IPS-15b (cell line): Measurements from ENCODE around the gene C17orf100.

Source experiments
- H3K27me3 ChIP-seq: one replicate; pipeline ENCODE4 v1.6.1; 2013; ENCODE audit warnings: low read length; ENCODE audit not compliant: control insufficient read depth, insufficient read depth
- H3K36me3 ChIP-seq: one replicate; pipeline ENCODE4 v1.6.1; 2013; ENCODE audit warnings: low read length; ENCODE audit not compliant: control insufficient read depth, insufficient read depth
- H3K4me1 ChIP-seq: one replicate; pipeline ENCODE4 v1.6.1; 2013; ENCODE audit warnings: mild to moderate bottlenecking, low read length; ENCODE audit not compliant: control insufficient read depth, insufficient read depth
- H3K4me3 ChIP-seq: one replicate; pipeline ENCODE4 v1.5.1; 2013; ENCODE audit warnings: low read depth, low read length
- H3K9ac ChIP-seq: one replicate; pipeline ENCODE4 v1.6.1; 2013; ENCODE audit warnings: low read depth, mild to moderate bottlenecking, low read length
- H3K9me3 ChIP-seq: one replicate; pipeline ENCODE4 v1.6.1; 2013; ENCODE audit warnings: mild to moderate bottlenecking, low read length; ENCODE audit not compliant: control insufficient read depth, insufficient read depth

The C17orf100 gene

DNA sequence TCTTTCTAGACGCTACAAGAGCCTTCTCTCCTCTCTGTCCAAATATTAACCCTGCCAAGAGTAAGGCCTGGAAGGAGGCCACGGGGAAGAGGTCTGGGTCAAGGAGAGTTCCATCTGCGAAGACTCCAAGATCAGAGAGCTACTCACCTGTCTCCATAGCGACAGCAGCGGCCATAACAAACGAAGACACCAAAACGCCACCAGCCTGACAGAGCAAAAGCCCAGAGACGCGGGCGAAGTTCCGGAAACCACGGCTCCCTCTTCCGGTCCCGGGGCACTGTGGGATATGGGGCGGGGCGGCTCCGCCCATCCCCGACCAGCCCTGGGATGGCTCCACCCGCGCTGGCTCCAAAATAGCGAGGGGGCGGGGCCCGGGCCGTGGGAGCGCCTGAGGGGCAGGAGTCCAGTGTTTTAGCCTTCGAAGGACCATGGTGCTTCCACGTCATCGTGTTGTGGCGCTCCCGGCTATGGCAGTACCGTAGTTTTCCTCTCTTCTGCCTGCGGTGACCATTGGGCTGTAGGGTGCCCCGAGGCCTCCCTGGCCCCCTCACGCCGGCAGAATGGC lies at the start of gene C17orf100, which contains the start of gene MED31:
C17orf100 (plus strand) TSS at position 409 of the 565 bp plus-strand sequence; CDS start at position 561, 152 bp downstream.
MED31 (minus strand) TSS at position 252 of the 565 bp plus-strand sequence; CDS start at position 175, 77 bp downstream.
- peaks cover 7% of the 10 kb centered on the region for H3K4me1 ChIP-seq
- peaks cover 6% of the 10 kb centered on the region for H3K36me3 ChIP-seq
- H3K9me3 ChIP-seq = no peaks in the 10 kb centered on the region
- peak within 1 kb of the TSS; percentile 98 for H3K4me3 ChIP-seq
- H3K9ac ChIP-seq = peak within 1 kb of the TSS; percentile 66
- peaks cover 23% of the 10 kb centered on the region for H3K27me3 ChIP-seq

DNA sequence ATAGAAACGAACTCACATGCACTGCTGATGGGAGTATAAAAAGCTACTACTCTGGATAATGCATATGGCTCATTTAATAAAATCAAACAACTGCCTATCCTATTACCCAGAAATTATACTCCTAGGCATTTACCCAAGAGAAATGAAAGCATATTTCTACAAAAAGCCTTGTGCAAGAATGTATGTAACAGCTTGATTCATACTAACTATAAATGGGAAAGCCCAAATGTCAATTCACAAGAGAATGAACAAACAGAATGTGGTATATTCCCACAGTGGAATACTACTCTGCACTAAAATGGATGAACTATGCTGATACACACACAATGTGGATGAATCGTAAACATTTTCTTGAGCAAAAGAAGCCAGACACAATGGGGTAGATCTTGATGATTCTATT lies 49.4 kb upstream of the C17orf100 start:
- Histone ChIP-seq H3K4me3 (no peak overlapping the region), H3K27me3 (no peaks in the 10 kb centered on the region), H3K36me3 (peaks cover 4% of the 10 kb centered on the region)

DNA sequence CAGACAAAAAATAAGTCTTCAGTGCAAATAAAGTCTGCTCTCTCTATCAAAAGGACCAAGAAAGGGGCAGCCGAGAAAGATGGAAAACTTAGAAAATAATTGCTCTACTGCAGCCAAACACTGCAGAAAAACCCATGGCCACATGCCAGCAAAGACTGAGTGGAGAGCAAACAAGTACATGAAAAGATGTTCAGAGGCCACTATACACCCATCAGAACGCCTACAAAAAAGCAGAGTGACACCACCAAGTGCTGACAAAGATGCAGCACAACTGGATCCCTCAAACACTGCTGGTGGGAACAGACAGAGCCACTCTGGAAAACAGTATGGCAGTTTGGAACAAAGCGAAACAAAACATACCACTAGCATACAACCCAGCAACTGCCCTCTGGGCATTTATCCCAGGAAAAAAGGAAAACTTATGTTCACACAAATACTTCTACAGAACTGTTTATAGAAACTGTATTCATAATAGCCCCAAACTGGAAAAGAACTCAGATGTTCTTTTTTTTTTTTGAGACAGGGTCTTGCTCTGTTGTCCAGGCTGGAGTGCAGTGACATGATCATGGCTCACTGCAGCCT lies 47.7 kb upstream of the C17orf100 start:
- Histone ChIP-seq H3K4me3 (no peak overlapping the region), H3K9me3 (no peaks in the 10 kb centered on the region), H3K27me3 (no peaks in the 10 kb centered on the region), H3K4me1 (no peaks in the 10 kb centered on the region), H3K36me3 (peaks cover 12% of the 10 kb centered on the region), H3K9ac (no peak overlapping the region)

More for the DNA sequence above, 49.4 kb upstream of the C17orf100 start:
- no peaks in the 10 kb centered on the region for H3K4me1 ChIP-seq
- no peaks in the 10 kb centered on the region for H3K9me3 ChIP-seq
- H3K9ac ChIP-seq = no peak overlapping the region

DNA sequence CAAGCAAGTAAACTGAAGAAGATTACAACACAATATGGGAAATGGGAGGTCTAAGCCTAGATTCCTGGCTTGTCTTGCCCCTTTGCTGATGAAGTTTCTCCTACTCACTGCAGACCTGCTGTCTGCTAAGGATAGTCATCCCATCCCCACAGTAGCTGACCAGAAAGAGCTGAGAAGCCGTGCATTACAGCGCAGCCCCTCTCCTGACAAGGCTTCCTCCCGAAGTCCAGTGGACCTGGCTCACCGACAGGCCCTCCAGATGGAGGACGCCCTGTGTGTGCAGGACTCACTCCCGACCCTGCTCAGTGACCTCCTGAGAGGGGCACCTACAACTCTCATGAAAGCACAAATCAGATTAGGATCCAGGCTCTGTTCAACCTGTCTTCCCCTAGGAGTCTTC lies 46.4 kb upstream of the C17orf100 start:
- Histone ChIP-seq H3K9ac (no peak overlapping the region), H3K9me3 (no peaks in the 10 kb centered on the region), H3K4me3 (no peak overlapping the region), H3K27me3 (no peaks in the 10 kb centered on the region), H3K36me3 (peaks cover 16% of the 10 kb centered on the region), H3K4me1 (no peaks in the 10 kb centered on the region)

- Histone ChIP-seq H3K4me1 (no peaks in the 10 kb centered on the region), H3K36me3 (peaks cover 16% of the 10 kb centered on the region), H3K4me3 (no peak overlapping the region), H3K9ac (no peak overlapping the region), H3K9me3 (no peaks in the 10 kb centered on the region), H3K27me3 (no peaks in the 10 kb centered on the region)
Observed at GRCh38 chr17:6608321-6608720, 43.2 kb upstream of the C17orf100 start.

GRCh38 chr17:6610011-6610410 lies 41.6 kb upstream of the C17orf100 start:
- Histone ChIP-seq H3K4me3 (no peak overlapping the region), H3K9ac (no peak overlapping the region), H3K9me3 (no peaks in the 10 kb centered on the region), H3K27me3 (no peaks in the 10 kb centered on the region), H3K4me1 (no peaks in the 10 kb centered on the region), H3K36me3 (peaks cover 16% of the 10 kb centered on the region)

- Histone ChIP-seq H3K4me3 (no peak overlapping the region), H3K27me3 (no peaks in the 10 kb centered on the region), H3K9me3 (no peaks in the 10 kb centered on the region), H3K9ac (no peak overlapping the region), H3K36me3 (peaks cover 12% of the 10 kb centered on the region), H3K4me1 (no peaks in the 10 kb centered on the region)
Observed at GRCh38 chr17:6611231-6611630, 40.3 kb upstream of the C17orf100 start.

- no peak overlapping the region for H3K9ac ChIP-seq
- no peaks in the 10 kb centered on the region for H3K27me3 ChIP-seq
- H3K4me3 ChIP-seq = no peak overlapping the region
- H3K4me1 ChIP-seq = no peaks in the 10 kb centered on the region
- H3K9me3 ChIP-seq = no peaks in the 10 kb centered on the region
- H3K36me3 ChIP-seq = peaks cover 10% of the 10 kb centered on the region
Observed at GRCh38 chr17:6623941-6624340, 27.6 kb upstream of the C17orf100 start.

- Histone ChIP-seq H3K4me3 (no peak overlapping the region), H3K27me3 (no peaks in the 10 kb centered on the region), H3K4me1 (no peaks in the 10 kb centered on the region), H3K9ac (no peak overlapping the region), H3K9me3 (no peaks in the 10 kb centered on the region), H3K36me3 (peaks cover 8% of the 10 kb centered on the region)
Observed at GRCh38 chr17:6626616-6627015, 24.9 kb upstream of the C17orf100 start.

DNA sequence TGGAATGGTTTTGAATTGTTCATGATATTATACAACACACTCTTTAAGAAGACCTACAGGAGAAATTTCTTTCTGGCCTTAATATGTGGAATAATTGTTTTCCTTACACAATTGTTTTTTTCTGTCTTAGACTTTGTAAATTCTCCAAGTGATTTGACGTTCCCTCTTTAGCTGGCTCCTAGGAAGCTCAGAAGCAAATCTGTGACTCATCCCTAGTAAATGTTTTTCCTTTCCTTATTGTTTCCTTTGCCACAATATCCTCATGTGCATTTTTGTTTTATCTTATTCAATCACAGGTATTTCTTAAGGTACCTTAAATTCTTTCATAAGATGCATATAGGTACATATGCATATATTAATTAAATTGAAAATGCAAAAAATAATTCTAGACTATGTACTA lies 24.5 kb upstream of the C17orf100 start:
- Histone ChIP-seq H3K27me3 (no peaks in the 10 kb centered on the region), H3K9ac (no peak overlapping the region), H3K4me3 (no peak overlapping the region), H3K4me1 (no peaks in the 10 kb centered on the region), H3K36me3 (peaks cover 8% of the 10 kb centered on the region), H3K9me3 (no peaks in the 10 kb centered on the region)

- H3K9me3 ChIP-seq = no peaks in the 10 kb centered on the region
- no peaks in the 10 kb centered on the region for H3K27me3 ChIP-seq
- H3K4me3 ChIP-seq = no peak overlapping the region
- peaks cover 8% of the 10 kb centered on the region for H3K36me3 ChIP-seq
- H3K4me1 ChIP-seq = no peaks in the 10 kb centered on the region
- no peak overlapping the region for H3K9ac ChIP-seq
Observed at GRCh38 chr17:6630390-6630789, 21.2 kb upstream of the C17orf100 start.

DNA sequence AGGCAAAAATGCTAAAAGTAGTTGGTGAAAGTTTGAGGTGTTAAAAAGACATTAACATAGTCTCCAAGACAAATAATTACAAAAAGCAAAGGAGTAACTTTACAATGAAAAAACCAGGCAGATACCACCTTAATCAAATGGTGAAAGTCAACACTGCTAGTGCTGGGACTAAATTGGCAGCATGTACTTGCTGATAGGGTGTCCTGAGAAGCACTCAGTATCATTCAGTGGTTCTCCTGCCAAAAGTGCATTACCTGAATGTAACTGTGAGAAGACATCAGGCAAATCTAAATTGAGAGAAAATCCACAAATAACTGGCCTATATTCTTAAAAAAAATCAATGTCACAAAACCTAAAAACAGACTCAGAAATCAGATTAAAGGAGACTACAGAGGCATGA lies 19.0 kb upstream of the C17orf100 start:
- Histone ChIP-seq H3K9me3 (no peaks in the 10 kb centered on the region), H3K36me3 (peaks cover 8% of the 10 kb centered on the region), H3K27me3 (no peaks in the 10 kb centered on the region), H3K4me1 (no peaks in the 10 kb centered on the region), H3K9ac (no peak overlapping the region), H3K4me3 (no peak overlapping the region)
